MM.1S (cell line): ENCODE data around the gene ITFG1.

Experiments used
- CTCF ChIP-seq: fragments of 300-600 bp; sonication (generic); IDR thresholded peaks from 2 replicates; pipeline ENCODE4 v1.5.1; 2016; ENCODE audit warnings: antibody characterized with exemption, low read length, mixed read lengths
- EZH2phosphoT487 ChIP-seq: fragments of 300-600 bp; sonication (generic); IDR thresholded peaks from 2 replicates; pipeline ENCODE4 v1.6.1; 2018; ENCODE audit warnings: antibody characterized with exemption, low read length

DNA sequence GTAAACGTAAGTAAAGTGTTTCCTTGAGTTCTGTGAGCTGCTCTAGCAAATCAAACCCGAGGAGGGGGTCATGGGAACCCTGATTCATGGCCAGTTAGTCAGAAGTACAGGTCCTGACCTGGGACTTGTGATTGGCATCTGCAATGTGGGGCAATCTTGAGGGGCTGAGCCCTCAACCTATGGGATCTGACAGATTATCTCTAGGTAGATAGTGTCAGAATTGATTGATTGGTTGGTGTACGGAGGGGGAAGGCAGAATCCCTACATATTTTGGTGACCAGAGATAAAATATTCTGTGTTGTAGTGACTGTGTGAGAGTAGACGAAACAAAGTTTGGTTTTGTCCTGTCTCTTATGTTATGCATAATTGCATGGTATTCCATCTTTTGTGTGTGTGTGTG is 216.7 kb downstream of the ITFG1 start:
- TF ChIP-seq CTCF (no peak), EZH2phosphoT487 (no peak)
